H1 (cell line): Measurements from ENCODE around the gene RANBP9. TPM values are rescaled to one million over a fixed set of nuclear protein-coding genes. Genes with fewer than 3 reads are reported as not detected.

ENCODE experiments used
- CTCF ChIA-PET: fragments of 300-600 bp; sonication (Branson Sonifier 250); formaldehyde crosslinking; loops from one replicate; lab custom pipeline; 2021; ENCODE audit not compliant: partially characterized antibody; lab: Charles Lee
- POLR2A ChIA-PET: fragments of 300-600 bp; sonication (Branson Sonifier 250); formaldehyde crosslinking; loops from one replicate; lab custom pipeline; 2021; ENCODE audit warnings: inconsistent platforms; ENCODE audit not compliant: partially characterized antibody; lab: Charles Lee
- DNase-seq, 2 experiments: peaks; one replicate each; pipeline versions ENCODE4 v3.0.0 to v3.0.0-alpha.2; 2010 to 2022; ENCODE audit warnings: low spot score in 2 of 2, low read depth in 1 of 2, mixed read lengths in 1 of 2
- FAIRE-seq: peaks from 2 replicates; lab custom pipeline; 2011; peaks lifted over from hg19 to GRCh38; lab: Jason Lieb, UNC
- H2AFZ ChIP-seq: 2 replicates; pipeline ENCODE4 v1.8.1; 2012; ENCODE audit warnings: low read length, inconsistent platforms
- H2AK5ac ChIP-seq: 2 replicates; pipeline ENCODE4 v1.6.1; 2013; ENCODE audit warnings: low read depth, low read length
- H2BK120ac ChIP-seq: replicated peaks from 2 replicates; pipeline ENCODE3; 2013; ENCODE audit warnings: low read depth, low read length, inconsistent platforms
- H2BK12ac ChIP-seq: 2 replicates; pipeline ENCODE4 v1.6.1; 2013; ENCODE audit warnings: low read depth, low read length
- H2BK15ac ChIP-seq: 2 replicates; pipeline ENCODE4 v1.6.1; 2013; ENCODE audit warnings: low read length
- H2BK20ac ChIP-seq: 2 replicates; pipeline ENCODE4 v1.6.1; 2013; ENCODE audit warnings: low read length
- H2BK5ac ChIP-seq: 2 replicates; pipeline ENCODE4 v1.6.1; 2013; ENCODE audit warnings: low read depth, low read length
- H3K14ac ChIP-seq: 2 replicates; pipeline ENCODE4 v1.6.1; 2013; ENCODE audit warnings: inconsistent platforms; ENCODE audit not compliant: insufficient read length
- H3K18ac ChIP-seq: 2 replicates; pipeline ENCODE4 v1.6.1; 2013; ENCODE audit warnings: low read length; ENCODE audit errors: extremely low read depth
- H3K23ac ChIP-seq: 2 replicates; pipeline ENCODE4 v1.6.1; 2013; ENCODE audit warnings: inconsistent platforms; ENCODE audit not compliant: insufficient read length
- H3K23me2 ChIP-seq: 2 replicates; pipeline ENCODE4 v1.6.1; 2013; ENCODE audit warnings: low read depth, low read length
- H3K27ac ChIP-seq: 2 replicates; pipeline ENCODE4 v1.6.1; 2011; ENCODE audit warnings: low read depth, low read length, inconsistent platforms
- H3K27me3 ChIP-seq, 4 experiments: replicated peaks in 1 of 4; 1 replicate in 1 of 4; 2 replicates in 3 of 4; pipeline versions ENCODE4 v1.6.1 to v1.8.1; 2011 to 2013; ENCODE audit warnings: low read length in 3 of 4, mild to moderate bottlenecking in 3 of 4, inconsistent platforms in 2 of 4, mixed read lengths in 2 of 4, moderate library complexity in 1 of 4; ENCODE audit not compliant: control insufficient read depth in 3 of 4, insufficient read depth in 3 of 4; ENCODE audit errors: extremely low read depth in 1 of 4
- H3K36me3 ChIP-seq, 4 experiments: 2 replicates each; pipeline versions ENCODE4 v1.6.1 to v1.8.1; 2011 to 2013; ENCODE audit warnings: mild to moderate bottlenecking in 4 of 4, low read length in 3 of 4, moderate library complexity in 2 of 4, control low read depth in 1 of 4, inconsistent platforms in 1 of 4; ENCODE audit not compliant: insufficient read depth in 4 of 4, control insufficient read depth in 2 of 4
- H3K4ac ChIP-seq: replicated peaks from 2 replicates; pipeline ENCODE3; 2013; ENCODE audit warnings: low read length, low read depth, mixed read lengths, inconsistent platforms; ENCODE audit not compliant: insufficient read length
- H3K4me1 ChIP-seq, 4 experiments: replicated peaks in 1 of 4; 1 replicate in 1 of 4; 2 replicates in 3 of 4; pipeline versions ENCODE4 v1.6.1 to v1.8.1; 2011 to 2013; ENCODE audit warnings: low read length in 3 of 4, inconsistent platforms in 2 of 4, mixed read lengths in 1 of 4; ENCODE audit not compliant: insufficient read depth in 4 of 4, control insufficient read depth in 3 of 4
- H3K4me2 ChIP-seq, 2 experiments: 2 replicates each; pipeline versions ENCODE4 v1.6.1 to v1.8.1; 2011 to 2013; ENCODE audit warnings: low read depth in 2 of 2, low read length in 2 of 2, control low read depth in 1 of 2, inconsistent platforms in 1 of 2, mild to moderate bottlenecking in 1 of 2; ENCODE audit not compliant: insufficient read depth in 1 of 2
- H3K4me3 ChIP-seq, 4 experiments: fragments of 200-600, 300-600 bp in 1 of 4; sonication (generic), shearing (Covaris generic), sonication (Bioruptor Twin) in 1 of 4; 2 replicates each; pipeline versions ENCODE4 v1.5.1 to v1.8.1; 2011 to 2016; ENCODE audit warnings: low read length in 4 of 4, low read depth in 3 of 4, control low read depth in 2 of 4, inconsistent platforms in 2 of 4, mild to moderate bottlenecking in 2 of 4, mixed read lengths in 1 of 4, moderate library complexity in 1 of 4; ENCODE audit not compliant: insufficient read depth in 2 of 4; ENCODE audit errors: extremely low read depth in 1 of 4
- H3K56ac ChIP-seq: replicated peaks from 2 replicates; pipeline ENCODE3; 2013; ENCODE audit warnings: low read depth, mild to moderate bottlenecking, mixed read lengths, low read length, inconsistent platforms; ENCODE audit not compliant: insufficient read length
- H3K79me1 ChIP-seq: 2 replicates; pipeline ENCODE4 v1.6.1; 2013; ENCODE audit warnings: low read depth, low read length, control low read depth
- H3K79me2 ChIP-seq, 2 experiments: 2 replicates each; pipeline versions ENCODE4 v1.6.1 to v1.8.1; 2012 to 2013; ENCODE audit warnings: low read length in 2 of 2, mild to moderate bottlenecking in 2 of 2, inconsistent platforms in 1 of 2; ENCODE audit not compliant: insufficient read depth in 2 of 2, control insufficient read depth in 1 of 2
- H3K9ac ChIP-seq, 4 experiments: replicated peaks in 1 of 4; 1 replicate in 1 of 4; 2 replicates in 3 of 4; pipeline versions ENCODE4 v1.6.1 to v1.8.1; 2011 to 2013; ENCODE audit warnings: low read depth in 3 of 4, low read length in 3 of 4, control low read depth in 2 of 4, mild to moderate bottlenecking in 2 of 4, moderate library complexity in 2 of 4, inconsistent platforms in 1 of 4; ENCODE audit errors: extremely low read depth in 1 of 4
- H3K9me3 ChIP-seq, 2 experiments: 2 replicates each; pipeline versions ENCODE4 v1.6.1 to v1.8.1; 2012 to 2013; ENCODE audit warnings: mild to moderate bottlenecking in 2 of 2, moderate library complexity in 2 of 2, control low read depth in 1 of 2, inconsistent platforms in 1 of 2, low read depth in 1 of 2, low read length in 1 of 2, mixed read lengths in 1 of 2; ENCODE audit not compliant: insufficient read depth in 2 of 2
- H4K20me1 ChIP-seq, 2 experiments: replicated peaks in 1 of 2; 2 replicates each; pipeline versions ENCODE3 to v1.8.1; 2011 to 2013; ENCODE audit warnings: inconsistent platforms in 2 of 2, low read length in 2 of 2, mild to moderate bottlenecking in 1 of 2; ENCODE audit not compliant: insufficient read depth in 2 of 2, control insufficient read depth in 1 of 2
- H4K5ac ChIP-seq: 2 replicates; pipeline ENCODE4 v1.6.1; 2013; ENCODE audit warnings: low read length, low read depth, mixed read lengths, inconsistent platforms; ENCODE audit not compliant: insufficient read length
- H4K8ac ChIP-seq: 2 replicates; pipeline ENCODE4 v1.8.0; 2013; ENCODE audit warnings: mild to moderate bottlenecking, moderate library complexity, low read length, inconsistent platforms; ENCODE audit not compliant: insufficient read depth; ENCODE audit errors: extremely low read depth
- H4K91ac ChIP-seq: replicated peaks from 2 replicates; pipeline ENCODE3; 2013; ENCODE audit warnings: low read length, mixed read lengths, inconsistent platforms; ENCODE audit not compliant: insufficient read length
- BCL11A ChIP-seq, 2 experiments: IDR thresholded peaks; one replicate each; pipeline ENCODE4 v1.6.1; 2011; ENCODE audit warnings: low read depth in 2 of 2, low read length in 2 of 2, mild to moderate bottlenecking in 2 of 2
- CREB1 ChIP-seq: IDR thresholded peaks from 2 replicates; pipeline ENCODE4 v1.6.1; 2012; ENCODE audit warnings: inconsistent platforms
- SIN3A ChIP-seq, 2 experiments: IDR thresholded peaks in 1 of 2; conservative IDR thresholded peaks in 1 of 2; 2 replicates each; pipeline ENCODE4 v1.6.1; 2011 to 2012; ENCODE audit warnings: low read length in 2 of 2, improper control_type of control experiment in 1 of 2, low read depth in 1 of 2, mild to moderate bottlenecking in 1 of 2
- SP2 ChIP-seq: IDR thresholded peaks from 2 replicates; pipeline ENCODE4 v1.6.1; 2012; ENCODE audit warnings: mild to moderate bottlenecking, low read length, inconsistent platforms
- WGBS, 2 experiments: shearing (Covaris generic) in 1 of 2; methylation state at CpG; one replicate each; pipeline versions ENCODE4 v1.1.6 to v1.1.7; 2013 to 2015; ENCODE audit warnings: low lambda C conversion rate in 2 of 2, mixed read lengths in 2 of 2, inconsistent platforms in 1 of 2, low coverage in 1 of 2, missing lambda C conversion rate in 1 of 2; ENCODE audit not compliant: insufficient replicate concordance in 2 of 2, insufficient coverage in 1 of 2, insufficient read length in 1 of 2; ENCODE audit errors: extremely low coverage in 1 of 2, missing lambda C conversion rate in 1 of 2; 5-methylcytosine and 5-hydroxymethylcytosine counted together
- polyA plus RNA-seq, 7 experiments: library from polyadenylated mRNA; depleted of rRNA in 3 of 7; stranded (reverse) in 5 of 7; unstranded in 2 of 7; fragments of >200 nt in 5 of 7; fragments of 200-250 nt in 2 of 7; gene quantifications; 1 replicate in 5 of 7; 2 replicates in 1 of 7; 4 replicates in 1 of 7; pipeline versions ENCODE4 v1.2.1 to v1.2.3, GENCODE V29; 2011 to 2013; ENCODE audit warnings: missing spikeins in 2 of 7, mixed read lengths in 2 of 7
- total RNA-seq: library from RNA; stranded (reverse); fragmentation: NEBNext Ultra II Directional; extraction: Animal tissue kit (Norgen Biotek cat#: 25700); gene quantifications from 2 replicates; pipeline ENCODE4 v1.2.1, GENCODE V29; 2021
- TF ChIP-seq, protein P1 (sequence below): IDR thresholded peaks from 2 replicates; pipeline ENCODE4 v1.6.1; 2012; ENCODE audit warnings: inconsistent platforms

Gene RANBP9
- total and polyA plus RNA-seq, 2 of the 8 experiments (the other 6 are each of a cell fraction or from before 2014, with no cell fraction given), result 13.0 to 36.7 TPM

- Histone ChIP-seq H3K4me2 (no peak overlapping the region), H3K18ac (no peak overlapping the region), H3K36me3 (peaks cover 4 to 16% (median 11%) of the 10 kb centered on the region in 4 experiments; a peak in 5 of 8 replicates), H2AK5ac (no peak overlapping the region), H4K20me1 (peaks cover 0 to 11% of the 10 kb centered on the region in 2 experiments), H2BK120ac (no peak overlapping the region), H3K4ac (no peak overlapping the region), H3K27me3 (no peaks in the 10 kb centered on the region), H2AFZ (no peak overlapping the region), H3K23ac (no peak overlapping the region), H3K56ac (no peak overlapping the region), H2BK20ac (no peak overlapping the region), H3K14ac (no peak overlapping the region), H3K4me1 (no peaks in the 10 kb centered on the region; a peak in 2 of 7 replicates), H3K23me2 (peaks cover 6% of the 10 kb centered on the region; the same call in 1 of the 2 replicates), H4K91ac (no peak overlapping the region), H4K5ac (no peak overlapping the region), H3K79me1 (0 out of 2 replicates have a peak, but pooled peaks cover 3% of the 10 kb centered on the region), H2BK5ac (no peak overlapping the region), H3K4me3 (no peak overlapping the region), H3K9ac (no peak overlapping the region), H4K8ac (no peak overlapping the region)
- POLR2A ChIA-PET, result interaction anchor here (0.6 to 1.3 kb wide), 3 partner anchors 12 to 177 kb away, joined by 3 to 5 read pairs (median 5); partner anchors contain the start of genes NOL7 and SIRT5
- CTCF ChIA-PET, result interaction anchor here (2.1 kb wide), 1 partner anchor 11 kb away, joined by 7 read pairs; no protein-coding TSS in a partner anchor
- DNase-seq, result no peak
- no peak for FAIRE-seq
- WGBS, 2 experiments, result 90% methylated on average over 7 of the region's 7 CpGs; no CpG with 5 or more reads in 1 of the 2 experiments
- TF ChIP-seq, protein P1, sequence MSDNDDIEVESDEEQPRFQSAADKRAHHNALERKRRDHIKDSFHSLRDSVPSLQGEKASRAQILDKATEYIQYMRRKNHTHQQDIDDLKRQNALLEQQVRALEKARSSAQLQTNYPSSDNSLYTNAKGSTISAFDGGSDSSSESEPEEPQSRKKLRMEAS, result no peak
- TF ChIP-seq SP2 (no peak), BCL11A (IDR thresholded peaks at IDR 0.05; ENCODE audit: low read depth in 2 of 2, low read length in 2 of 2) (no peak), SIN3A (conservative IDR thresholded peaks at IDR 0.05 in 1 of 2, IDR thresholded peaks at IDR 0.05 in 1 of 2; ENCODE audit: low read depth in 1 of 2, low read length in 2 of 2) (no peak), CREB1 (no peak)
- TF ChIP-seq, all 59 proteins: peak for 0
- H2BK12ac ChIP-seq, result no peak overlapping the region
- H3K9me3 ChIP-seq, result no peaks in the 10 kb centered on the region
- no peaks in the 10 kb centered on the region for H3K79me2 ChIP-seq
- no peak overlapping the region for H3K27ac ChIP-seq
- no peak overlapping the region for H2BK15ac ChIP-seq
Observed at GRCh38 chr6:13586603-13587542, 124.8 kb downstream of the RANBP9 start.
